Ramos (cell line): ENCODE measurements around the gene NAV2.

Experiments used
- in situ Hi-C: fragments of 300-500 bp; cut with MboI; formaldehyde crosslinking; loops from one replicate; pipeline ENCODE4 v1.14.3; 2022; ENCODE audit warnings: low sequenced_read_pairs; ENCODE audit not compliant: unreplicated experiment

Gene NAV2

GRCh38 chr11:19683141-19683805 lies 29.4 kb upstream of the NAV2 start:
- in situ Hi-C loops: no loop called here

GRCh38 chr11:19683862-19684491 lies 28.7 kb upstream of the NAV2 start:
- in situ Hi-C loops: no loop called here

- in situ Hi-C loops: no loop called here
Observed at GRCh38 chr11:19686234-19686633, 26.4 kb upstream of the NAV2 start.

- in situ Hi-C loops: no loop called here
Observed at GRCh38 chr11:19687392-19687791, 25.2 kb upstream of the NAV2 start.

- in situ Hi-C loops: no loop called here
Observed at GRCh38 chr11:19689281-19690000, 23.2 kb upstream of the NAV2 start.

- in situ Hi-C loops: no loop called here
Observed at GRCh38 chr11:19690885-19691284, 21.8 kb upstream of the NAV2 start.

GRCh38 chr11:19691815-19692500 lies 20.7 kb upstream of the NAV2 start:
- in situ Hi-C loops: no loop called here

GRCh38 chr11:19693146-19693545 lies 19.5 kb upstream of the NAV2 start:
- in situ Hi-C loops: no loop called here

- in situ Hi-C loops: no loop called here
Observed at GRCh38 chr11:19694796-19695345, 17.8 kb upstream of the NAV2 start.

- in situ Hi-C loops: no loop called here
Observed at GRCh38 chr11:19696073-19696472, 16.6 kb upstream of the NAV2 start.

GRCh38 chr11:19696904-19697303 lies 15.7 kb upstream of the NAV2 start:
- in situ Hi-C loops: no loop called here

GRCh38 chr11:19697721-19698121 lies 14.9 kb upstream of the NAV2 start:
- in situ Hi-C loops: no loop called here

- in situ Hi-C loops: no loop called here
Observed at GRCh38 chr11:19698493-19699292, 13.9 kb upstream of the NAV2 start.

GRCh38 chr11:19701421-19701820 lies 11.2 kb upstream of the NAV2 start:
- in situ Hi-C loops: no loop called here

- in situ Hi-C loops: no loop called here
Observed at GRCh38 chr11:19702620-19703019, 10.0 kb upstream of the NAV2 start.

- in situ Hi-C loops: no loop called here
Observed at GRCh38 chr11:19703211-19703610, 9.4 kb upstream of the NAV2 start.

- in situ Hi-C loops: no loop called here
Observed at GRCh38 chr11:19704213-19704612, 8.4 kb upstream of the NAV2 start.

- in situ Hi-C loops: no loop called here
Observed at GRCh38 chr11:19705936-19706335, 6.7 kb upstream of the NAV2 start.

- in situ Hi-C loops: no loop called here
Observed at GRCh38 chr11:19711911-19712280, 741 bp upstream of the NAV2 start.
